ENCODE measurements around the gene SUFU. TPM values are rescaled to one million over a fixed set of nuclear protein-coding genes. Genes with fewer than 3 reads are reported as not detected.

Gene SUFU
- total RNA-seq, 1 experiment from 2014 or later = 13.1 TPM

- TF ChIP-seq ZNF396 (CRISPR knock-in tag; IDR thresholded peaks at IDR 0.05; ENCODE audit: borderline replicate concordance) = no peak
Measured at GRCh38 chr10:102678068-102678400, 174.3 kb downstream of the SUFU start (continued).

- Mint-ChIP-seq H3K27me3 (ENCODE audit: low read depth) (no peaks in the 10 kb centered on the region), H3K4me3 (peak overlapping the region; percentile 27), H3K9me3 (no peaks in the 10 kb centered on the region), H3K36me3 (peaks cover 18% of the 10 kb centered on the region), H3K4me1 (peaks cover 61% of the 10 kb centered on the region), H3K27ac (peak overlapping the region; percentile 94)
- DNase-seq (ENCODE audit: low spot score) (peak; percentile 92), ATAC-seq (peak; percentile 85)
- CTCF ChIA-PET = interaction anchor here (0.6 to 7.2 kb wide), 36 partner anchors 11 to 807 kb away, joined by 3 to 101 read pairs (median 6); partner anchors contain the start of genes ARL3, AS3MT, SFXN2 and SUFU
- POLR2A ChIA-PET = interaction anchor here (1.0 to 1.9 kb wide), 4 partner anchors 9 to 49 kb away, joined by 3 to 13 read pairs (median 4); partner anchors contain the start of genes ARL3 and SFXN2
- TF ChIP-seq NFE2L1 (CRISPR knock-in tag; IDR thresholded peaks at IDR 0.05) (no peak), SMAD4 (CRISPR knock-in tag; IDR thresholded peaks at IDR 0.05) (no peak), TEAD1 (CRISPR knock-in tag; IDR thresholded peaks at IDR 0.05) (0 out of 2 replicates have a peak, but pooled peaks have one; percentile 41), ERG (CRISPR knock-in tag; IDR thresholded peaks at IDR 0.05) (no peak), ZNF671 (CRISPR knock-in tag; IDR thresholded peaks at IDR 0.05) (no peak), FOXP4 (CRISPR knock-in tag; IDR thresholded peaks at IDR 0.05) (peak; percentile 60), ATF1 (CRISPR knock-in tag; IDR thresholded peaks at IDR 0.05) (no peak), ZBTB21 (CRISPR knock-in tag; IDR thresholded peaks at IDR 0.05; ENCODE audit: borderline replicate concordance) (peak; percentile 40; the same call in 1 of the 2 replicates), USF1 (CRISPR knock-in tag; IDR thresholded peaks at IDR 0.05) (peak; percentile 90), ETV6 (CRISPR knock-in tag; IDR thresholded peaks at IDR 0.05) (peak; percentile 59; the same call in 1 of the 2 replicates), E2F4 (CRISPR knock-in tag; IDR thresholded peaks at IDR 0.05; ENCODE audit: borderline replicate concordance, low read depth) (no peak), JAZF1 (CRISPR knock-in tag; IDR thresholded peaks at IDR 0.05) (no peak), TP53 (CRISPR knock-in tag; IDR thresholded peaks at IDR 0.05) (peak; percentile 66; the same call in 1 of the 2 replicates), ZNF423 (CRISPR knock-in tag; IDR thresholded peaks at IDR 0.05) (peak; percentile 80), USF2 (CRISPR knock-in tag; IDR thresholded peaks at IDR 0.05) (peak; percentile 92), ESRRA (CRISPR knock-in tag; IDR thresholded peaks at IDR 0.05; ENCODE audit: borderline replicate concordance) (no peak), ZNF532 (CRISPR knock-in tag; IDR thresholded peaks at IDR 0.05; ENCODE audit: borderline replicate concordance) (no peak), NFYB (CRISPR knock-in tag; conservative IDR thresholded peaks at IDR 0.05; ENCODE audit: low read depth) (no peak), HMGXB4 (CRISPR knock-in tag; IDR thresholded peaks at IDR 0.05) (peak; percentile 71), KAT7 (CRISPR knock-in tag; IDR thresholded peaks at IDR 0.05; ENCODE audit: borderline replicate concordance) (no peak), ZNF425 (CRISPR knock-in tag; conservative IDR thresholded peaks at IDR 0.05) (no peak)
Measured at GRCh38 chr10:102678842-102679289, 175.1 kb downstream of the SUFU start.
